HepG2 (cell line): ENCODE data around the gene COPS6. TPM values are rescaled to one million over a fixed set of nuclear protein-coding genes. Genes with fewer than 3 reads are reported as not detected.
A peak's percentile ranks its signal among the peaks of the same experiment; 100 is the strongest.

Source experiments
- BRF2 ChIP-seq: sonication (generic); formaldehyde crosslinking; IDR thresholded peaks from 2 replicates; pipeline ENCODE4 v1.8.1; 2022; ENCODE audit warnings: mild to moderate bottlenecking, missing genetic modification reagents
- CEBPG ChIP-seq: IDR thresholded peaks from 2 replicates; pipeline ENCODE4 v1.6.1; 2016
- CENPT ChIP-seq: sonication (generic); formaldehyde crosslinking; IDR thresholded peaks from 2 replicates; pipeline ENCODE4 v1.8.0; 2022; ENCODE audit warnings: low read depth, mild to moderate bottlenecking, moderate library complexity, missing genetic modification reagents
- HOXA7 ChIP-seq: sonication (generic); formaldehyde crosslinking; IDR thresholded peaks from 2 replicates; pipeline ENCODE4 v1.8.1; 2022; ENCODE audit warnings: mild to moderate bottlenecking, missing genetic modification reagents, moderate library complexity
- KIAA2018 ChIP-seq: sonication (generic); formaldehyde crosslinking; IDR thresholded peaks from 2 replicates; pipeline ENCODE4 v1.5.0; 2020; ENCODE audit warnings: mild to moderate bottlenecking, missing genetic modification reagents, borderline replicate concordance
- MXI1 ChIP-seq: IDR thresholded peaks from 3 replicates; pipeline ENCODE4 v1.6.1; 2012; ENCODE audit warnings: low read depth, low read length, inconsistent platforms, borderline replicate concordance
- NFAT5 ChIP-seq: sonication (generic); formaldehyde crosslinking; IDR thresholded peaks from 2 replicates; pipeline ENCODE4 v1.4.0; 2020; ENCODE audit warnings: missing genetic modification reagents
- SIX1 ChIP-seq: sonication (generic); formaldehyde crosslinking; IDR thresholded peaks from 2 replicates; pipeline ENCODE4 v1.4.0; 2020; ENCODE audit warnings: missing genetic modification reagents, borderline replicate concordance
- TBX2 ChIP-seq: sonication (generic); formaldehyde crosslinking; IDR thresholded peaks from 2 replicates; pipeline ENCODE4 v1.5.0; 2020; ENCODE audit warnings: missing genetic modification reagents, mild to moderate bottlenecking, borderline replicate concordance
- YEATS2 ChIP-seq: sonication (generic); formaldehyde crosslinking; IDR thresholded peaks from 2 replicates; pipeline ENCODE4 v1.4.0; 2020; ENCODE audit warnings: missing genetic modification reagents, borderline replicate concordance
- ZNF704 ChIP-seq: sonication (generic); formaldehyde crosslinking; IDR thresholded peaks from 2 replicates; pipeline ENCODE4 v1.8.1; 2023; ENCODE audit warnings: mild to moderate bottlenecking, inconsistent platforms, moderate library complexity, missing genetic modification reagents, borderline replicate concordance
- ZNF777 ChIP-seq: sonication (generic); formaldehyde crosslinking; IDR thresholded peaks from 2 replicates; pipeline ENCODE4 v1.4.0; 2020; ENCODE audit warnings: missing genetic modification reagents
- polyA plus RNA-seq, 8 experiments: library from polyadenylated mRNA; depleted of rRNA in 3 of 8; stranded (reverse) in 7 of 8; unstranded in 1 of 8; fragments of >200 nt; fragmentation: Illumina TruSeq in 4 of 8; extraction: Trizol in 4 of 8; gene quantifications; 2 replicates each; pipeline versions ENCODE4 v1.2.1 to v1.2.3, GENCODE V29; 2011 to 2016; ENCODE audit warnings: low read depth in 4 of 8, missing spikeins in 1 of 8, mixed read lengths in 1 of 8; ENCODE audit not compliant: insufficient read depth in 1 of 8
- total RNA-seq, 5 experiments: library from RNA; depleted of rRNA; stranded (reverse); fragments of >200 nt; fragmentation: Illumina TruSeq; extraction: Trizol; gene quantifications; 2 replicates each; pipeline ENCODE4 v1.2.3, GENCODE V29; 2016; ENCODE audit warnings: low read depth in 1 of 5

The COPS6 gene
- total and polyA plus RNA-seq, 2 of the 13 experiments (the other 11 are each of a cell fraction or from before 2014, with no cell fraction given) = 33.4 to 117 TPM

GRCh38 chr7:100088621-100089457 is at the start of gene COPS6 (continued):
- TF ChIP-seq NFAT5 = peak; percentile 88
- TF ChIP-seq CEBPG (CRISPR knock-in tag) = no peak
- peak; percentile 89 for TF ChIP-seq YEATS2 (CRISPR knock-in tag)
- peak; percentile 74; the same call in 1 of the 2 replicates for TF ChIP-seq TBX2 (CRISPR knock-in tag)
- TF ChIP-seq ZNF777 (CRISPR knock-in tag) = peak; percentile 83
- TF ChIP-seq KIAA2018 (CRISPR knock-in tag) = peak; percentile 65; the same call in 1 of the 2 replicates
- TF ChIP-seq ZNF704 (CRISPR knock-in tag) = peak; percentile 94; the same call in 1 of the 2 replicates
- 0 out of 2 replicates have a peak, but pooled peaks have one; percentile 56 for TF ChIP-seq HOXA7 (CRISPR knock-in tag)
- TF ChIP-seq SIX1 (CRISPR knock-in tag) = no peak
- peak; percentile 88; the same call in 1 of the 3 replicates for TF ChIP-seq MXI1
- peak; percentile 90 for TF ChIP-seq BRF2 (CRISPR knock-in tag)
- peak; percentile 91 for TF ChIP-seq CENPT
